HL-60 (cell line): ENCODE measurements around the gene PRKX.
"Not testable (repeated sequence)": the region's sequence is repeated elsewhere in the genome, so short reads cannot be mapped to it uniquely, and the experiment has no call there.

Experiments used
- DNase-seq, 2 experiments: peaks; one replicate each; pipeline ENCODE4 v3.0.0-alpha.2; 2010 to 2020; ENCODE audit warnings: low read depth in 1 of 2, low spot score in 1 of 2
- H3K27ac ChIP-seq: fragments of 250-450 bp; sonication (Bioruptor Pico); replicated peaks from 2 replicates; pipeline ENCODE4 v1.5.1; 2020; ENCODE audit warnings: mild to moderate bottlenecking, moderate library complexity
- H3K27me3 ChIP-seq: fragments of 250-450 bp; sonication (Bioruptor Pico); 2 replicates; pipeline ENCODE4 v1.5.1; 2021; ENCODE audit warnings: mild to moderate bottlenecking, moderate library complexity; ENCODE audit not compliant: insufficient read depth, poor library complexity, severe bottlenecking
- H3K4me3 ChIP-seq: replicated peaks from 2 replicates; pipeline ENCODE4 v1.5.1; 2011; ENCODE audit warnings: mild to moderate bottlenecking, control low read depth, low read length; ENCODE audit not compliant: insufficient read depth
- CTCF ChIP-seq: IDR thresholded peaks from one replicate; pipeline ENCODE4 v1.5.1; 2011; ENCODE audit warnings: low read length, control low read depth, inconsistent platforms; ENCODE audit not compliant: insufficient read depth
- GABPA ChIP-seq: IDR thresholded peaks from 2 replicates; pipeline ENCODE4 v1.6.1; 2012; ENCODE audit warnings: low read depth
- POLR2AphosphoS5 ChIP-seq: IDR thresholded peaks from 2 replicates; pipeline ENCODE4 v1.6.1; 2012; ENCODE audit warnings: low read depth
- REST ChIP-seq: IDR thresholded peaks from 2 replicates; pipeline ENCODE4 v1.6.1; 2012; ENCODE audit warnings: low read depth; ENCODE audit not compliant: insufficient replicate concordance
- SPI1 ChIP-seq: IDR thresholded peaks from 2 replicates; pipeline ENCODE4 v1.6.1; 2012; ENCODE audit warnings: low read depth, mild to moderate bottlenecking, borderline replicate concordance

PRKX gene

GRCh38 chrX:3697701-3698279 lies 15.7 kb downstream of the PRKX start:
- no peak for TF ChIP-seq CTCF
- TF ChIP-seq GABPA = no peak
- no peak for TF ChIP-seq REST
- Histone ChIP-seq H3K27me3 (no peaks in the 10 kb centered on the region), H3K4me3 (no peak overlapping the region), H3K27ac (no peak overlapping the region)
- DNase-seq = no peak

- no peak overlapping the region for H3K27ac ChIP-seq
- no peaks in the 10 kb centered on the region for H3K27me3 ChIP-seq
- no peak overlapping the region for H3K4me3 ChIP-seq
- peak in 1 of 2 experiments; percentile 17 for DNase-seq
- no peak for TF ChIP-seq SPI1
Observed at GRCh38 chrX:3697220-3697684, 16.2 kb downstream of the PRKX start.

- DNase-seq = no peak
- Histone ChIP-seq H3K4me3 (no peak overlapping the region), H3K27ac (no peak overlapping the region), H3K27me3 (no peaks in the 10 kb centered on the region)
- TF ChIP-seq POLR2AphosphoS5 = no peak
- no peak for TF ChIP-seq CTCF
- TF ChIP-seq GABPA = no peak
- no peak for TF ChIP-seq SPI1
- TF ChIP-seq REST = no peak
Observed at GRCh38 chrX:3695536-3695935, 17.9 kb downstream of the PRKX start.

GRCh38 chrX:3690140-3690539 lies 23.3 kb downstream of the PRKX start:
- Histone ChIP-seq H3K4me3 (no peak overlapping the region), H3K27ac (no peak overlapping the region), H3K27me3 (no peaks in the 10 kb centered on the region)
- no peak for DNase-seq
- TF ChIP-seq REST = no peak
- no peak for TF ChIP-seq SPI1
- no peak for TF ChIP-seq POLR2AphosphoS5
- TF ChIP-seq CTCF = no peak
- TF ChIP-seq GABPA = no peak

GRCh38 chrX:3683236-3683635 lies 30.2 kb downstream of the PRKX start:
- not testable (repeated sequence) for DNase-seq, H3K27ac ChIP-seq, H3K27me3 ChIP-seq, H3K4me3 ChIP-seq
